Measurements from ENCODE around the gene PNLIPRP3. TPM values are rescaled to one million over a fixed set of nuclear protein-coding genes. Genes with fewer than 3 reads are reported as not detected.

Gene PNLIPRP3
- polyA plus RNA-seq, 1 experiment = not detected

DNA sequence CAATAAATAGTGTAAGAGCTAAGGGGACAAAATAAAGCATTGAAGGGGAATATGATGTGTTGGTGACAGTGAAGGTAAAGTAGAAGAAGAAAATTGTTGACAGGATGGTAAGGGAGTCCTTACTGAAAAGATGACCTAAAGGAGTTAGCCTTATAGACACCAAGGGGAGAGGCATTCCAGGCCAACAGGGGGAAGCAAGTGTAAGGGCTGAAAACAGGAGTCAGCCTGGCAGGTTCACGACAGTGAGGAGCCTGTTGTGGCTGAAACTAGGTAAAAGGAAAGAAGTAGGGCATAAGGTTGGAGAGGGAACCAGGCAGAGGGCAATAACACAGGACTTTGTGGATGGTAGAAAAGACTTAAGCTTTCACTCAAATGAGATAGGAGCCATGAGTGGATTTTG lies 34.0 kb downstream of the PNLIPRP3 start:
- ChIA-PET CTCF (no interaction called here), POLR2A (no interaction called here)
- DNase-seq (ENCODE audit: low read depth) = no peak
- Histone ChIP-seq H3K4me3 (ENCODE audit: low read depth, low read length) (no peak overlapping the region), H3K27me3 (ENCODE audit: control insufficient read depth, insufficient read depth, low read length) (no peaks in the 10 kb centered on the region), H3K36me3 (ENCODE audit: control insufficient read depth, insufficient read depth, low read length) (no peaks in the 10 kb centered on the region)
- TF ChIP-seq, protein P1, sequence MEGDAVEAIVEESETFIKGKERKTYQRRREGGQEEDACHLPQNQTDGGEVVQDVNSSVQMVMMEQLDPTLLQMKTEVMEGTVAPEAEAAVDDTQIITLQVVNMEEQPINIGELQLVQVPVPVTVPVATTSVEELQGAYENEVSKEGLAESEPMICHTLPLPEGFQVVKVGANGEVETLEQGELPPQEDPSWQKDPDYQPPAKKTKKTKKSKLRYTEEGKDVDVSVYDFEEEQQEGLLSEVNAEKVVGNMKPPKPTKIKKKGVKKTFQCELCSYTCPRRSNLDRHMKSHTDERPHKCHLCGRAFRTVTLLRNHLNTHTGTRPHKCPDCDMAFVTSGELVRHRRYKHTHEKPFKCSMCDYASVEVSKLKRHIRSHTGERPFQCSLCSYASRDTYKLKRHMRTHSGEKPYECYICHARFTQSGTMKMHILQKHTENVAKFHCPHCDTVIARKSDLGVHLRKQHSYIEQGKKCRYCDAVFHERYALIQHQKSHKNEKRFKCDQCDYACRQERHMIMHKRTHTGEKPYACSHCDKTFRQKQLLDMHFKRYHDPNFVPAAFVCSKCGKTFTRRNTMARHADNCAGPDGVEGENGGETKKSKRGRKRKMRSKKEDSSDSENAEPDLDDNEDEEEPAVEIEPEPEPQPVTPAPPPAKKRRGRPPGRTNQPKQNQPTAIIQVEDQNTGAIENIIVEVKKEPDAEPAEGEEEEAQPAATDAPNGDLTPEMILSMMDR (IDR thresholded peaks at IDR 0.05; ENCODE audit: insufficient read depth, low read depth, low read length) = no peak

DNA sequence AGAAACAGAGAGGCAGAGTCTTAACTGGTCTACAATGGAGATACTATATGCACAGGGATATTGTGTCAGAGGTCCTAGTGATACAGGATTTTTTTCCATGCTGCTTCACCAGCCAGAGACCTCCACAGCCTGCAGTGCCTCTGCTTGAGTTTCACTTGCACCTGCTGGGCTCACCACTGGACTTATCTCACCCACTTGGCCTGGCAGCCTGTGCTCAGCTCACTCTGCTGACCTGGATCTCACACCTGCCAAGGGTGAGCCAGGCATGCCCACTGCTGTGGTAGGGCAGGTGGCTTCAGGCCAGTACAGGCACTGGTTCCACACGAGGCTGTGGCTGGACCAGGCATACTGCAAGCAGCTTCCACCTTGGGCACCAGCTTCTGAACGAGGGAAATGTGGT lies 36.6 kb downstream of the PNLIPRP3 start:
- ChIA-PET CTCF (no interaction called here), POLR2A (no interaction called here)
- no peak overlapping the region for H3K4me3 ChIP-seq (ENCODE audit: low read depth, low read length)
- no peaks in the 10 kb centered on the region for H3K27me3 ChIP-seq (ENCODE audit: control insufficient read depth, insufficient read depth, low read length)
- DNase-seq (ENCODE audit: low read depth) = no peak
- TF ChIP-seq, protein P1 (IDR thresholded peaks at IDR 0.05; ENCODE audit: insufficient read depth, low read depth, low read length) = no peak
- no peaks in the 10 kb centered on the region for H3K36me3 ChIP-seq (ENCODE audit: control insufficient read depth, insufficient read depth, low read length)

DNA sequence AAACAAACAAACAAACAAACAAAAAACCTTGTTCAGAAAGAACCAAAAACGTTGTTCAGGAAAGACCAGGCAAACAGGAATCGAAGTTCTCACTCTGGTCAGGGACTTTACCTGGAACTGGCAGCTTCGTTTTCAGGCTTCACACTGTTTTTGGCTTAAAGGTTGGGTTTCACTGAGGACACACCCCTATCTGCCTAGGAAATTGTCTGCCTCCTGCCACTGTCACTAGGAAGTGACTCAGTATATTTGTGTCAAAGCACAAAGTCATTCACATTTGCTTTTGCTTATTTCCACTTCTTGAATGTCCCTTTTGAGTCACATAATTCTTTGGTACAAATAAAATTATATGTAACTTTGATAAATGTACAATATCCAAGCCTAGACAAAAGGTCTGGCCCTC lies 37.9 kb downstream of the PNLIPRP3 start:
- H3K27me3 ChIP-seq (ENCODE audit: control insufficient read depth, insufficient read depth, low read length) = no peaks in the 10 kb centered on the region
- no peak overlapping the region for H3K4me3 ChIP-seq (ENCODE audit: low read depth, low read length)
- DNase-seq (ENCODE audit: low read depth) = no peak
- ChIA-PET POLR2A (no interaction called here), CTCF (interaction anchor here (1.2 kb wide), 1 partner anchor 43 kb away, joined by 3 read pairs; no protein-coding TSS in a partner anchor)
- TF ChIP-seq, protein P1 (IDR thresholded peaks at IDR 0.05; ENCODE audit: insufficient read depth, low read depth, low read length) = no peak
- no peaks in the 10 kb centered on the region for H3K36me3 ChIP-seq (ENCODE audit: control insufficient read depth, insufficient read depth, low read length)

DNA sequence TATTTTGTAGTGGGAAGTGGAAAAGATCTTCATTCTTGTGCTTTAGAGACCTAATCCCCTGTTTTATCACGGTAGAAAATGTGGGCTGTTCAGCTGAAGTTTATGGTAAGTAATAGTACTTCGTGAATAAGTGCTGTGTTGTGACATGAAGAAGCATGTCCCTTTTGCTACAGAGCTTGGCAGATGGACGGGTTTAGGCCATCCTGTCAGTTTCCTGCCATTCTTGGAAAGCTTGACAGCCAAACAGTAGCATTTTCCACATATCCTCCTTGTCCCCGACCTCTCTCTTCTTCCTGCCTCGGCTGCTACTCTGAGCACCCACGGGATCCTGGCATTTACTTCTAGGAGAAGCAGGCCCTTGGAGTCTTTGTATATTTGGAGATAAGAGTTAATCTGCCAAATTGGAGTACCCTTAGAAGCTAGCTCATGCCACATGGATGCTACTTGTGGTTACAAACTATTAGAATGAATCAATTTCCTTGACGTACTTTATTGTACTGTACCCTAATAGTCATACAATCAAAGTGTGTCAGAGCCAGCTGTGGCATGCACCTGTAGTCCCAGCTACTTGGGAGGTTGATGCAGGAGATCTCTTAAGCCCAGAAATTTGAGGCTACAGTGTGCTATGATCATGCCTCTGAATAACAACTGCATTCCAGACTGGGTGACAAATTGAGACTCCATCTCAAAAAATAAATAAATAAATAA lies 39.2 kb downstream of the PNLIPRP3 start:
- ChIA-PET POLR2A (no interaction called here), CTCF (interaction anchor here (1.1 to 1.2 kb wide), 2 partner anchors 27 to 44 kb away, joined by 3 read pairs; no protein-coding TSS in a partner anchor)
- H3K36me3 ChIP-seq (ENCODE audit: control insufficient read depth, insufficient read depth, low read length) = no peaks in the 10 kb centered on the region
- TF ChIP-seq, protein P1 (IDR thresholded peaks at IDR 0.05; ENCODE audit: insufficient read depth, low read depth, low read length) = no peak
- no peaks in the 10 kb centered on the region for H3K27me3 ChIP-seq (ENCODE audit: control insufficient read depth, insufficient read depth, low read length)
- H3K4me3 ChIP-seq (ENCODE audit: low read depth, low read length) = no peak overlapping the region
- DNase-seq (ENCODE audit: low read depth) = no peak

DNA sequence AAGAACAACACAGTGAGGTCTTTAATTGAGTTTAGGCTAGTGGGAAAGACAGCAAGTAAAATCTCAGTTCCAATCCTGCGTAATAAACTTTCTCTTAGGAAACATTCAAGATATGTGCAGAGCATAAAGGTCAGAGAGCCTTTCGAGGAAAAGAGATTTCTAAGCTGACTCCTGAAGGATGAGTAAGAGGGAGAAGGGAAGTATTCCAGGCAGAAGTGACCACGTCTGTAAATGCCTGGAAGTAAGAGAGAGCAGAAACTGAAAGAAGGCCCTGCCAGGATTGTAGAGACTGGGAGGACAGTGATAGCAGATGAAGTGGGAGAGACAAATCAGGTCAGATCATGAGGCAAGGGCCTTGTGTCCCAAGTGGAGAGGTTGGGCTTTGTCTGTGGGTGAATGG lies 41.8 kb downstream of the PNLIPRP3 start:
- TF ChIP-seq, protein P1 (IDR thresholded peaks at IDR 0.05; ENCODE audit: insufficient read depth, low read depth, low read length) = no peak
- no peaks in the 10 kb centered on the region for H3K27me3 ChIP-seq (ENCODE audit: control insufficient read depth, insufficient read depth, low read length)
- POLR2A ChIA-PET = no interaction called here
- H3K36me3 ChIP-seq (ENCODE audit: control insufficient read depth, insufficient read depth, low read length) = no peaks in the 10 kb centered on the region
- CTCF ChIA-PET = interaction anchor here (1.0 kb wide), 1 partner anchor 16 kb away, joined by 3 read pairs; no protein-coding TSS in a partner anchor
- DNase-seq (ENCODE audit: low read depth) = no peak
- no peak overlapping the region for H3K4me3 ChIP-seq (ENCODE audit: low read depth, low read length)
